ENCODE results near the gene KCNQ1.

The KCNQ1 gene

GRCh38 chr11:2878782-2879181, 434.0 kb downstream of the KCNQ1 start:
- TF ChIP-seq TSHZ2 (CRISPR knock-in tag; IDR thresholded peaks at IDR 0.05) (no peak), ZNF8 (CRISPR knock-in tag; IDR thresholded peaks at IDR 0.05) (no peak)
- ATAC-seq, result no peak

- TF ChIP-seq CREB5 (CRISPR knock-in tag; IDR thresholded peaks at IDR 0.05; ENCODE audit: low read depth) (no peak), RARB (CRISPR knock-in tag; IDR thresholded peaks at IDR 0.05) (no peak), ZC3H10 (CRISPR knock-in tag; IDR thresholded peaks at IDR 0.05) (no peak), ARNTL (CRISPR knock-in tag; IDR thresholded peaks at IDR 0.05; ENCODE audit: borderline replicate concordance, low read depth) (no peak), ZFP3 (CRISPR knock-in tag; IDR thresholded peaks at IDR 0.05) (no peak), ZNF8 (CRISPR knock-in tag; IDR thresholded peaks at IDR 0.05) (no peak), ESRRG (CRISPR knock-in tag; IDR thresholded peaks at IDR 0.05) (no peak), ZFP30 (CRISPR knock-in tag; IDR thresholded peaks at IDR 0.05) (no peak), GLIS3 (CRISPR knock-in tag; IDR thresholded peaks at IDR 0.05) (no peak), TSHZ2 (CRISPR knock-in tag; IDR thresholded peaks at IDR 0.05) (no peak), PATZ1 (CRISPR knock-in tag; IDR thresholded peaks at IDR 0.05; ENCODE audit: borderline replicate concordance) (no peak), SNAI2 (CRISPR knock-in tag; IDR thresholded peaks at IDR 0.05) (no peak), TOX (CRISPR knock-in tag; IDR thresholded peaks at IDR 0.05; ENCODE audit: borderline replicate concordance) (no peak), TCF4 (CRISPR knock-in tag; IDR thresholded peaks at IDR 0.05; ENCODE audit: borderline replicate concordance) (no peak)
- ATAC-seq, result no peak
Observed at GRCh38 chr11:2880646-2881045, 435.8 kb downstream of the KCNQ1 start.

- ATAC-seq, result no peak
- TF ChIP-seq POU6F1 (CRISPR knock-in tag; IDR thresholded peaks at IDR 0.05; ENCODE audit: borderline replicate concordance, low read depth) (no peak), ZFP3 (CRISPR knock-in tag; IDR thresholded peaks at IDR 0.05) (no peak), ZNF565 (CRISPR knock-in tag; conservative IDR thresholded peaks at IDR 0.05; ENCODE audit: low read depth) (no peak), CREB5 (CRISPR knock-in tag; IDR thresholded peaks at IDR 0.05; ENCODE audit: low read depth) (no peak), ZC3H10 (CRISPR knock-in tag; IDR thresholded peaks at IDR 0.05) (no peak), ESRRG (CRISPR knock-in tag; IDR thresholded peaks at IDR 0.05) (no peak), TOX (CRISPR knock-in tag; IDR thresholded peaks at IDR 0.05; ENCODE audit: borderline replicate concordance) (no peak), ZNF8 (CRISPR knock-in tag; IDR thresholded peaks at IDR 0.05) (no peak), CSDC2 (CRISPR knock-in tag; IDR thresholded peaks at IDR 0.05) (no peak), PATZ1 (CRISPR knock-in tag; IDR thresholded peaks at IDR 0.05; ENCODE audit: borderline replicate concordance) (no peak), ZNF70 (CRISPR knock-in tag; IDR thresholded peaks at IDR 0.05) (no peak), BACH2 (CRISPR knock-in tag; IDR thresholded peaks at IDR 0.05; ENCODE audit: borderline replicate concordance) (no peak), TCF4 (CRISPR knock-in tag; IDR thresholded peaks at IDR 0.05; ENCODE audit: borderline replicate concordance) (no peak), PPARA (CRISPR knock-in tag; IDR thresholded peaks at IDR 0.05; ENCODE audit: borderline replicate concordance) (no peak)
Observed at GRCh38 chr11:2881076-2881980, 436.5 kb downstream of the KCNQ1 start.

All from SK-N-SH treated with all-trans-retinoic acid at 6 μM for 48 hours (cell line).